GM18907 (cell line): ENCODE data around the gene HUS1.
A peak's percentile ranks its signal among the peaks of the same experiment; 100 is the strongest.
"Not testable (repeated sequence)": the region's sequence is repeated elsewhere in the genome, so short reads cannot be mapped to it uniquely, and the experiment has no call there.

Experiments used
- ATAC-seq: cut with Tn5 transposase; IDR thresholded peaks from one replicate; pipeline ENCODE4 v1.9.1; 2021; ENCODE audit warnings: mild to moderate bottlenecking, moderate library complexity; ENCODE audit not compliant: unreplicated experiment

The HUS1 gene

DNA sequence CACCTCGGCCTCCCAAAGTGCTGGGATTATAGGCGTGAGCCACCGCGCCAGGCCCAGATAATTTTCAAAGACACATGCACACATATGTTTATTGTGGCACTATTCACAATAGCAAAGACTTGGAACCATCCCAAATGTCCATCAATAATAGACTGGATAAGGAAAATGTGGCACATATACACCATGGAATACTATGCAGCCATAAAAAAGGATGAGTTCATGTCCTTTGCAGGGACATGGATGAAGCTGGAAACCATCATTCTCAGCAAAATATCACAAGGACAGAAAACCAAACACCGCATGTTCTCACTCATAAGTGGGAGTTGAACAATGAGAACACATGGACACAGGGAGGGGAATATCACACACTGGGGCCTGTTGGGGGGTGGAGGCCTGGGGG lies 1.2 kb upstream of the HUS1 start:
- ATAC-seq: not testable (repeated sequence)

GRCh38 chr7:47979832-47980181 lies 392 bp upstream of the HUS1 start:
- no peak for ATAC-seq

- ATAC-seq: no peak
These were observed 648 bp downstream of the HUS1 start for GRCh38 chr7:47978790-47979144.

DNA sequence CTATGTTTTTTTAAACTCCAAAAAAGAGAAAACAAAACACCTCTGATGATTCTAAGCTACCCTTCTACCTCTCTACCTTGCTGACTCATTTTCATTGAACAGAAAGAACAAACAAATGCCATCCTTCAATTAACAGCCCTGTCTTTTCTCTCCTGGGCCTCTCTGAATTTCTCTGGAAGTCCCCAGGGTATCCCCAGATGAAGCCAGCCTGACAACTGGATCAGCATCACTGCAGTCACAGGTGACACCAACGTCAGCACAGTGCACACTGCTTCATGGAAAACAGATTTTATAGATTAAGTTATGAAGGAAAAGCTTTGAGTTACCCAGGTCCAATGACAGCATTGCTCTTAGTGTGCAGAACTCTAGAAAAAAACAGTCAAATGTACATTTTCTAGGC lies 5.7 kb downstream of the HUS1 start:
- peak; percentile 48 for ATAC-seq

- ATAC-seq: no peak
These were observed 8.7 kb downstream of the HUS1 start for GRCh38 chr7:47970761-47971160.

- peak; percentile 82 for ATAC-seq
These were observed 10.3 kb downstream of the HUS1 start for GRCh38 chr7:47968847-47969774.

DNA sequence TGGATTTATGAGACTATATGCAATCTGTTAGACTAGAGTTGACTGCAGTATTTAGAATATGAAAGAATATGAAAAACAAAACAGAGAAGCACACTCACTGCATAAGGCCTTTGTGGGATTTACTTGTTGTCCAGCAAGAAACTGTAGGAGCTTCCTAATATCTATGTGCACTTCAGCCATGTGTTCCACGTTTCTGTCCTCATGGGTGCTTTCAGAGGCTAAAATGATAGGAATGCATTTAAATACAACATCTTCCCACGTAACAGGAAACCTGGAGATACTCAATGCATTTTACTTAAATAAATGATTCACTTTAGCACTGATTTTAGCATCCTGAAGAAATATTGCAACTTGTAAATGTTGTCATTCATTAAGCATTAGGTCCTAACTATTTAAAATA lies 11.7 kb downstream of the HUS1 start:
- no peak for ATAC-seq

DNA sequence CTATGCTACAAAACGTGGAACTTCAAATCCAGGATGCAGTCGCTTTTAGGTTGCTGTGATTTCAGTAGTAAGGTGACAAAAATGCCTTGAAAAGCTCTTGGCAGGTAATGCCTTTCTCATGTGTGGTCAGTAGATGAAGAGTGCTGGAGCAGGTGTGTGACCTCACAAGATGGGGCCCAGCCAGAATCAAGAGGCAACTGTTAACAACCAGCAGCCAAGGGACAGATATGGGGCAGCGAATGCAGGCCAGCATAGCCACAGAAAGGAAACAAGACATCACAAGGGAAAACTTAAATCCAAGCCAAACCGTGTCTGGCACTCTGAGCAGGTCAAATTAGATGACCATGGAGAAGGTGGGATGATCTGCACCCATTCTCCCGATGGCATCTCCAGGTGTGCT lies 12.3 kb downstream of the HUS1 start:
- ATAC-seq: no peak

DNA sequence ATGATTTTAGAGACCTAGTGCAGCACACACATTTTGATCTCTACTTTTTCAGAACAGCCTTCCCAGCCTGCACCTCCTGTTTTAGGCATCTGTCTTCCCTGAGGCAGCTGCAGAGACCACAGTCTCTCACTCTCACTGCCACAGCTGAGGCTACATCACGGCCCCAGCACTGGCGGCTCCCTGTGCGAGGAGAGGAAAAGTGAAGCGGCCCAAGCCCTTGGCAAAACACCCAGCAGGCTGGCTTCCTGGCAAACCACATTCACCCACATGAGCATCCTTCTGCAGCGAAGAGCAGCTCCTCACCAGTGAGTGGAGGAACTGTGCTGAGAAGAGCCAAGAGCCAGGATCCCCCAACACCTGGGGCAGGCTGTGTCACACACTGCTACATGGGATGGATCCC lies 14.0 kb downstream of the HUS1 start:
- ATAC-seq: no peak

GRCh38 chr7:47962262-47962661 lies 17.2 kb downstream of the HUS1 start:
- no peak for ATAC-seq

GRCh38 chr7:47957156-47957555 lies 22.3 kb downstream of the HUS1 start:
- ATAC-seq: no peak

GRCh38 chr7:47956220-47956619 lies 23.2 kb downstream of the HUS1 start:
- ATAC-seq: no peak

DNA sequence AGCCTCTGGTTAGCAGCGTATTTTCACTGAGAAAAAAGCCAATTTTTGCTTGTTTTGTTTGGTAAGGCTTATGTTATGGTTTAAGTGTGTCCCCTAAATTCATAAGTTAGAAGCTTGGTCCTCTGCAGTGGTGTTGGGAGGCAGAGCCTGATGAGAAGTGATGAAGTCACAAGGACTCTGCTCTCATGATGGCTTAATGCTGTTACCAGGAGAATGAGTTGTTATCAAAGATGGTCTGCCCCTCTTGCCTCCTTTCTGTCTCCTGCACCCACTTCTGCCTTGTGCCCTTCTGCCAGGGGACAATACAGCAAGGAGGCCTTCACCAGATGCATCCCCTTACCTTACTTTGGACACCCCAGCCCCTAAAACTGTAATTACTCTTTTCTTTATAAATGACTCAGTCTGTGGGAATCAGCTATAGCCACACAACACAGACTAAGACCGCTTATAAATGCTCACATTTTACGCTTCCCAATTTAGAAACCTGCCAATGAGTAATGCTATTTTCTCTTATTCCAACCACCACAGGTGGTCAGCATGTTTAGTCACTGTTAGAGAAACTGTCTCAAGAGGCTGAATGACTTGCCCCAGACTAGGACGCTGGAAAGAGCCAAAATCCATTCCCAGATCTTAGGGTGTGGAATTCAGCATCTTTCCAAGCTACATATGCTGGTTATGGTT lies 25.0 kb downstream of the HUS1 start:
- ATAC-seq: peak; percentile 17

- ATAC-seq: peak; percentile 43
These were observed 25.6 kb downstream of the HUS1 start for GRCh38 chr7:47953822-47954221.

GRCh38 chr7:47952224-47952623 lies 27.2 kb downstream of the HUS1 start:
- ATAC-seq: no peak

- ATAC-seq: no peak
These were observed 28.0 kb downstream of the HUS1 start for GRCh38 chr7:47951374-47951773.

DNA sequence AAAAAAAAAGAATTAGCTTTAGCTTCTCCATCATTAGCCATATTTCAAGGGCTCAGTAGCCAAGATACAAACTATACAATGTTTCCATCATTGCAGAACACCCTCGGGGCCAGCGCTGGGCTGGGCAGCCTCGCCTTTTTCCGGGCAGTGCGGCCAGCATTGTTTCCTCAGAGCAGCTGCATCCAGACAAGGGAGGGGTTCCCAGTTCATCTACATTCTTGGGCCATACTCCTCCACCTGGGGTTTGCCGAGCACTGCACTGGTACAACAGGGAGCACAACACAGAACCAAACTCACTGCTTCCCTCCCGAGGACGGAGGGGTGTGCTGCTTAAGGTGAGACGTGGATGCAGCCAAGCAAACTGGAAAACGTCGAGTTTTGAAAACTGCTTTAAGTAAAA lies 28.7 kb downstream of the HUS1 start:
- ATAC-seq: no peak

DNA sequence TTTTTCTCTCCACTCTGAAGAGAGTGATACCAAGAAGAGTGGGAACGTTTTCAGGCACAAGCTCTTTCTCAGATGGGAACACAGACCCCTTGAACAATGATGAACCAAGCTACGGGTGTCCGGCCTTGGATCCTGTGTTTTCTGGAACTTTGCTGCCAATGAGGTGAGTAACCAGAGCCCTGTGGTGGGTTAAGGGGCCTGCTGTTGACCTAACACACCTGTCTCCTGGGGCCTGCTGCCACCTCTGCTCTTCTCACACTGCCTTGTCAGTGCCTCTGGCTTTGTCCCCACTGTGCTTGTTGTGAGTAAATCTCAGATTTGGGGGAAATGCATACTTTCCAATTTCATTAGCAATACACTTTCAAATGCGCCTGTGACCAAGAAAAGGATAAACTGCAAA lies 29.7 kb downstream of the HUS1 start:
- ATAC-seq: no peak

DNA sequence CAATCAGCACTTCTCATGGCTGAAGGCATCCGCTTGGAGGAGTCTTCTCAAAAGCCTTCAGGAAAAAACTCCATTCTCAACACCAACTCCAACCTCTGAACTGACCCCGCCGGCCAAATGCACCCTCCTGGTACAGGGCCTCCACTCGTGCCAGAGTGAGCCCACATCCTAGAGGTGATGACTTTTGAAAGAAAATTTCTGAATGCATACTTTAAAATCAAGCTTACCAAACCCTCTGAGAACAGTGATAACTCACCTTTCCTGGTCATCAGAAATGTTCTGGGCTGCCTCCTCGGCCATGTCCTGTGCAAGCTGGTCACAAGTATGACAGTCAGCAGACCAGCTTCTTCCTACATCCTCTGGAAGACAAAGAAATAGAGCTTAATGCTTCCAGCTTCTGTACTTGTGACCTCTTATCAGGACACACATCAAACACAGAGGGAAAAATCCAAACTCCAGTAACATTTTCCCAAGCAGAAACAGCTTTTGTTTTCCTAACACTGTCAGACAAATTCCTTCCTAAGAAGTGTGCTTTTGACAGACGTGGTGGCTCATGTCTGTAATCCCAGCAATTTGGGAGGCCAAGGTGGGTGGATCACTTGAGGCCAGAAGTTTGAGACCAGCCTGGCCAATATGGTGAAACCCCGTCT lies 31.1 kb downstream of the HUS1 start, which contains the start of gene PKD1L1:
PKD1L1 (minus strand) TSS at position 326 of the 650 bp plus-strand sequence; CDS start at position 300, 26 bp downstream.
- no peak for ATAC-seq

GRCh38 chr7:47947355-47947749 lies 32.1 kb downstream of the HUS1 start:
- ATAC-seq: no peak

DNA sequence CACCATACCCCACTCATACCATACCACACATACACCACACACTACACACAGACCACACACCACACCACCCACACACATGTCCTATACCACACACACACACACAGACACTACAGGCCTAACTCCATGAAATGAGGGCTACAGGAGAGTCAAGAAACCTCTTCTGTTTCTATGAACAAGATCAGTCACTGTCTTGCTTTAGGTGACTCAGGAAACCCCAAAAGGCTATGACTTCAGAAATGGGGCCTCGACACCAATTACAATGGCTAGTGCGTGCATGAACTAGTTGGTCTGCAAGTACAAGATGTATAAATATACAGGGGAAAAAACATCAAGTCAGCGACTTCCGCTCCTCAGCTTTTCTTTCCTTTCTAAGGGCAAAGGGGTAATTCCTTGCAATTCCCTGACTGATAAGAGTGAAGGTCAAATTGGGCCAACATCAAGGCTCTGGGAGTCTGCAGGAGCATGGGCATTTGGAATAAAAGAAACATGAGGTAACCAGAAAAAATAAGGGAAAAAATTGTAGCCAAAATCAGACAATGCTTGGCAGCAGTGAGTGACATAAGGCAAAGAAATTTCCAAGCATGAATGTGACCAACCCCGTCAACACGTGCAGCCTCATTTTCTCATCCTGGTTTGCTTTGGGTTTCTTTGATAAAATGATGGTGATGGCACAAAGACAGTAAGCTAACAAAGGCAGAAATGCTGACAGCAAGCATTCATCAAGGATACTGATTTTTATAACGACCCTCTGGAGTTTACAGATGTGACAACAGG lies 32.6 kb downstream of the HUS1 start:
- ATAC-seq: no peak
